Bone marrow (tissue), 2 donors: ENCODE measurements around the gene ABCC10.
A peak's percentile ranks its signal among the peaks of the same experiment; 100 is the strongest.
"Not testable (repeated sequence)": the region's sequence is repeated elsewhere in the genome, so short reads cannot be mapped to it uniquely, and the experiment has no call there.

Experiments
- DNase-seq, 2 donors: peaks; one replicate each; lab custom pipeline; 2025; lab: John Stamatoyannopoulos, UW

ABCC10 gene

GRCh38 chr6:43427406-43428111, at the start of gene ABCC10:
Gene ABCC10 (plus strand): TSS chr6:43427541. CDS start chr6:43427979, 438 bp downstream.
- DNase-seq = peak; percentile 92 to 98

- no peak for DNase-seq
Measured at GRCh38 chr6:43377710-43378229, 49.6 kb upstream of the ABCC10 start.

GRCh38 chr6:43378631-43379030, 48.7 kb upstream of the ABCC10 start:
- DNase-seq = no peak

- DNase-seq = not testable (repeated sequence)
Measured at GRCh38 chr6:43380858-43381257, 46.5 kb upstream of the ABCC10 start.

GRCh38 chr6:43383021-43383667, 44.2 kb upstream of the ABCC10 start:
- no peak for DNase-seq

- peak in 1 of 2 donors; percentile 28 for DNase-seq
Measured at GRCh38 chr6:43386492-43386891, 40.8 kb upstream of the ABCC10 start.

GRCh38 chr6:43389730-43390295, 37.5 kb upstream of the ABCC10 start:
- DNase-seq = no peak

- DNase-seq = not testable (repeated sequence)
Measured at GRCh38 chr6:43390753-43391439, 36.4 kb upstream of the ABCC10 start.

GRCh38 chr6:43391440-43392031, 35.8 kb upstream of the ABCC10 start:
- DNase-seq = peak in 1 of 2 donors; percentile 72

GRCh38 chr6:43393133-43393532, 34.2 kb upstream of the ABCC10 start:
- not testable (repeated sequence) for DNase-seq

- DNase-seq = peak in 1 of 2 donors; percentile 30
Measured at GRCh38 chr6:43393602-43394001, 33.7 kb upstream of the ABCC10 start.

GRCh38 chr6:43394982-43395381, 32.4 kb upstream of the ABCC10 start:
- DNase-seq = no peak

GRCh38 chr6:43395776-43396175, 31.6 kb upstream of the ABCC10 start:
- no peak for DNase-seq

- no peak for DNase-seq
Measured at GRCh38 chr6:43396408-43397149, 30.8 kb upstream of the ABCC10 start.

GRCh38 chr6:43399932-43400487, 27.3 kb upstream of the ABCC10 start:
- no peak for DNase-seq

- DNase-seq = no peak
Measured at GRCh38 chr6:43401730-43402129, 25.6 kb upstream of the ABCC10 start.

GRCh38 chr6:43402820-43403219, 24.5 kb upstream of the ABCC10 start:
- DNase-seq = no peak

- no peak for DNase-seq
Measured at GRCh38 chr6:43405354-43405753, 22.0 kb upstream of the ABCC10 start.

GRCh38 chr6:43407296-43407695, 20.0 kb upstream of the ABCC10 start:
- no peak for DNase-seq

- no peak for DNase-seq
Measured at GRCh38 chr6:43408259-43408658, 19.1 kb upstream of the ABCC10 start.

- DNase-seq = not testable (repeated sequence)
Measured at GRCh38 chr6:43410776-43411175, 16.6 kb upstream of the ABCC10 start.
